ENCODE results near the gene ZCCHC14. TPM values are rescaled to one million over a fixed set of nuclear protein-coding genes. Genes with fewer than 3 reads are reported as not detected.

The ZCCHC14 gene
- total RNA-seq, 1 donor from 2014 or later, result 15.9 TPM

GRCh38 chr16:87464691-87465300 lies 28.0 kb downstream of the ZCCHC14 start:
- Histone ChIP-seq H3K9me3 (replicated peaks) (no peaks in the 10 kb centered on the region), H3K4me1 (peaks cover 91% of the 10 kb centered on the region), H3K36me3 (peaks cover under 1% of the 10 kb centered on the region), H3K27me3 (ENCODE audit: low read depth) (no peaks in the 10 kb centered on the region), H3K4me3 (peak overlapping the region; percentile 44), H3K27ac (replicated peaks) (peak overlapping the region; percentile 88)
- intact Hi-C loops (cut with micrococcal nuclease), result no loop called here
- peak; percentile 61 for DNase-seq
- TF ChIP-seq CTCF (IDR thresholded peaks at IDR 0.05; ENCODE audit: borderline replicate concordance), result no peak

- peaks cover 83% of the 10 kb centered on the region for H3K4me1 ChIP-seq
- no peak for TF ChIP-seq CTCF (IDR thresholded peaks at IDR 0.05; ENCODE audit: borderline replicate concordance)
- peaks cover 8% of the 10 kb centered on the region for H3K36me3 ChIP-seq
- peak overlapping the region; percentile 44 for H3K4me3 ChIP-seq
- intact Hi-C loops (cut with micrococcal nuclease), result no loop called here
- no peaks in the 10 kb centered on the region for H3K27me3 ChIP-seq (ENCODE audit: low read depth)
- DNase-seq, result no peak
- no peaks in the 10 kb centered on the region for H3K9me3 ChIP-seq (replicated peaks)
- peak overlapping the region; percentile 88 for H3K27ac ChIP-seq (replicated peaks)
Observed at GRCh38 chr16:87463722-87464690, 28.8 kb downstream of the ZCCHC14 start.

GRCh38 chr16:87461466-87461991 lies 31.3 kb downstream of the ZCCHC14 start:
- H3K27ac ChIP-seq (replicated peaks), result peak overlapping the region; percentile 88
- peaks cover 77% of the 10 kb centered on the region for H3K4me1 ChIP-seq
- peak; percentile 52 for TF ChIP-seq CTCF (IDR thresholded peaks at IDR 0.05; ENCODE audit: borderline replicate concordance)
- intact Hi-C loops (cut with micrococcal nuclease), result no loop called here
- peak; percentile 45 for DNase-seq
- no peaks in the 10 kb centered on the region for H3K9me3 ChIP-seq (replicated peaks)
- no peaks in the 10 kb centered on the region for H3K27me3 ChIP-seq (ENCODE audit: low read depth)
- H3K4me3 ChIP-seq, result peak overlapping the region; percentile 34
- peaks cover 32% of the 10 kb centered on the region for H3K36me3 ChIP-seq

DNA sequence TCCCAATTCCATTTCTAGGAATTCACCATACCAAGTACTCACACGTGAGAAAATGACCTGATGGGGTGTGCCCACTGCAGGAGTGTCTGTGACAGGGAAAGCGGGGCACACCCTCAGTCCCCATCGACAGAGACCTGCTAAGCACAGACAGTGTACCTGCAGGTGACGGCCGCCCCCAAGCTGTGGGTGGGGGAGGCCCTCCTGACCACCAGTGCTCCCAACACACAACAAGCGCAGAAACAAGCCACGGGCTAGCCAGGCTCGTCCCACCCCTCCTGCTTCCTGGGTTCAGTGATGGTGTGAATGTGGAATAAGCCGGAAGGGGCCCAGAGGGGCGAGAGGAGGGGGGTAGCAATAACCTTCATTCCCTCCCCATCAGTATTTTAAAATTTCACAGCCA lies 31.9 kb downstream of the ZCCHC14 start:
- peaks cover 33% of the 10 kb centered on the region for H3K36me3 ChIP-seq
- H3K4me1 ChIP-seq, result peaks cover 71% of the 10 kb centered on the region
- H3K27ac ChIP-seq (replicated peaks), result peak overlapping the region; percentile 88

More for the DNA sequence above, 31.9 kb downstream of the ZCCHC14 start:
- no peak for DNase-seq
- Histone ChIP-seq H3K27me3 (ENCODE audit: low read depth) (no peaks in the 10 kb centered on the region), H3K4me3 (no peak overlapping the region), H3K9me3 (replicated peaks) (no peaks in the 10 kb centered on the region)
- no peak for TF ChIP-seq CTCF (IDR thresholded peaks at IDR 0.05; ENCODE audit: borderline replicate concordance)
- intact Hi-C loops (cut with micrococcal nuclease), result no loop called here
